ENCODE measurements around the gene FHIT.
"Not testable (repeated sequence)": the region's sequence is repeated elsewhere in the genome, so short reads cannot be mapped to it uniquely, and the experiment has no call there.

FHIT gene

GRCh38 chr3:61224823-61225222 lies 26.4 kb downstream of the FHIT start:
- DNase-seq, result no peak

GRCh38 chr3:61223451-61223850 lies 27.8 kb downstream of the FHIT start:
- no peak for DNase-seq

- no peak for DNase-seq
These were observed 28.8 kb downstream of the FHIT start for GRCh38 chr3:61222467-61222866.

- no peak for DNase-seq
These were observed 29.4 kb downstream of the FHIT start for GRCh38 chr3:61221759-61222362.

- no peak for DNase-seq
These were observed 32.7 kb downstream of the FHIT start for GRCh38 chr3:61218504-61218903.

- DNase-seq, result not testable (repeated sequence)
These were observed 35.1 kb downstream of the FHIT start for GRCh38 chr3:61216171-61216570.

GRCh38 chr3:61202086-61202485 lies 49.2 kb downstream of the FHIT start:
- no peak for DNase-seq

GRCh38 chr3:61201071-61201470 lies 50.2 kb downstream of the FHIT start:
- no peak for DNase-seq

GRCh38 chr3:61200270-61200669 lies 51.0 kb downstream of the FHIT start:
- DNase-seq, result no peak

GRCh38 chr3:61199843-61200242 lies 51.4 kb downstream of the FHIT start:
- no peak for DNase-seq

- no peak for DNase-seq
These were observed 56.2 kb downstream of the FHIT start for GRCh38 chr3:61194892-61195538.

GRCh38 chr3:61192222-61192621 lies 59.0 kb downstream of the FHIT start:
- DNase-seq, result no peak

- DNase-seq, result not testable (repeated sequence)
These were observed 61.0 kb downstream of the FHIT start for GRCh38 chr3:61190205-61190604.

- no peak for DNase-seq
These were observed 65.2 kb downstream of the FHIT start for GRCh38 chr3:61186030-61186429.

GRCh38 chr3:61184956-61185355 lies 66.3 kb downstream of the FHIT start:
- DNase-seq, result no peak

- DNase-seq, result no peak
These were observed 68.6 kb downstream of the FHIT start for GRCh38 chr3:61182662-61183061.

- peak; percentile 59 for DNase-seq
These were observed 69.4 kb downstream of the FHIT start for GRCh38 chr3:61181874-61182273.

- no peak for DNase-seq
These were observed 71.0 kb downstream of the FHIT start for GRCh38 chr3:61180206-61180605.

GRCh38 chr3:61178167-61178566 lies 73.1 kb downstream of the FHIT start:
- no peak for DNase-seq

- DNase-seq, result no peak
These were observed 73.8 kb downstream of the FHIT start for GRCh38 chr3:61177450-61177849.

- DNase-seq, result no peak
These were observed 77.6 kb downstream of the FHIT start for GRCh38 chr3:61173676-61174075.

GRCh38 chr3:61172684-61173083 lies 78.6 kb downstream of the FHIT start:
- DNase-seq, result no peak

GRCh38 chr3:61172203-61172602 lies 79.0 kb downstream of the FHIT start:
- no peak for DNase-seq

- DNase-seq, result no peak
These were observed 81.5 kb downstream of the FHIT start for GRCh38 chr3:61169621-61170251.

GRCh38 chr3:61168286-61168685 lies 83.0 kb downstream of the FHIT start:
- no peak for DNase-seq

Measured in fibroblast of skin of right quadriceps (primary cell).